GM12892 (cell line): ENCODE data around the gene IL32.

Source experiments
- POLR2A ChIP-seq: IDR thresholded peaks from 2 replicates; pipeline ENCODE4 v1.6.1; 2011; ENCODE audit warnings: low read depth, low read length, control low read depth
- POLR2AphosphoS5 ChIP-seq: IDR thresholded peaks from 2 replicates; pipeline ENCODE4 v1.6.1; 2011; ENCODE audit warnings: low read depth, low read length, control low read depth
- TAF1 ChIP-seq: IDR thresholded peaks from 2 replicates; pipeline ENCODE4 v1.6.1; 2011; ENCODE audit warnings: low read depth, mild to moderate bottlenecking, control low read depth, low read length, borderline replicate concordance

- TF ChIP-seq TAF1 = no peak
- TF ChIP-seq POLR2AphosphoS5 = no peak
- TF ChIP-seq POLR2A = no peak
These were observed 40.1 kb upstream of the IL32 start for GRCh38 chr16:3025032-3026002.
